ENCODE results near the gene RGL3. TPM values are rescaled to one million over a fixed set of nuclear protein-coding genes. Genes with fewer than 3 reads are reported as not detected.

RGL3 gene
- total RNA-seq, 2 experiments from 2014 or later, result 0.49 TPM; not detected in 1

DNA sequence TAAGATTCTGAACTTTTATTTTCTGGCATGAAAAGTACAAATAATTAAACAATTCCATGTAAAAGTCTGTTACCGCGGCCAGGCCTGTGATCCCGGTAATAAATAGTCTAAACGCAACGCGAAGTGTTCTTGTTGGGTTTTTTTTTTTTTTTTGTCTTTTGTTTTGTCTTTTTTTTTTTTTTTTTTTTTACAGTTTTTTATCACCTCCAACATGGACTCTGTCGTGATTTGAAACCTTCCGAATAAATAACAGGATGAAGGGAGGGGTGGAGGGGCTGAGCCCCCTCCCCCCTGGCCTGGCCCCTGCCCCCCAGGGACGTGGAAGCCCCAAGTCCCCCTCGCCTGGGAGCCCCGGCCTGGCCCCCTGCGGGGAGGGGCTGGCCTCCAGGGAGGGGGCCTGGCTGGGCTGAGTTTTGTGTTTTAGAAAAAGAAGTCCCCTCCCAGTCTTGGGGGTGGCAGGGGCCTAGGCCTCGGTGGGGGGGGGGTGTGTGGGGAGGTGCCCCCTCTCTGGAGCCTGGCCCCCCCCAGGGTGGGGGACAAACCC, 32.3 kb upstream of the RGL3 start:
- Histone ChIP-seq H4K20me1 (ENCODE audit: insufficient read depth, low read length) (no peaks in the 10 kb centered on the region), H3K4me2 (ENCODE audit: low read length) (peak overlapping the region; percentile 28; the same call in 1 of the 2 replicates), H3K36me3 (ENCODE audit: insufficient read depth, low read length) (peaks cover 43% of the 10 kb centered on the region), H3K9me2 (ENCODE audit: insufficient read depth, low read length) (no peaks in the 10 kb centered on the region), H3K4me1 (ENCODE audit: insufficient read depth, low read length, poor library complexity, severe bottlenecking) (peaks cover 12% of the 10 kb centered on the region), H3K4me3 (ENCODE audit: low read depth, low read length, poor library complexity, severe bottlenecking) (no peak overlapping the region), H3K79me2 (ENCODE audit: insufficient read depth, low read depth, low read length) (no peaks in the 10 kb centered on the region), H3K9me3 (ENCODE audit: low read length) (no peaks in the 10 kb centered on the region), H2AFZ (ENCODE audit: low read length) (no peak overlapping the region), H3K27ac (ENCODE audit: low read depth, low read length, poor library complexity, severe bottlenecking) (no peak overlapping the region)
- intact Hi-C loops (cut with micrococcal nuclease; ENCODE audit: unreplicated experiment), result no loop called here
- DNase-seq (ENCODE audit: low spot score), result no peak
- ChIA-PET CTCF (ENCODE audit: unreplicated experiment) (interaction anchor here (1.7 kb wide), 1 partner anchor 31 kb away, joined by 6 read pairs; no protein-coding TSS in a partner anchor), POLR2A (interaction anchor here (1.0 kb wide), 1 partner anchor 70 kb away, joined by 6 read pairs; no protein-coding TSS in a partner anchor)
- TF ChIP-seq EZH2phosphoT487 (IDR thresholded peaks at IDR 0.05; ENCODE audit: borderline replicate concordance, low read depth, low read length) (no peak), CTCF (conservative IDR thresholded peaks at IDR 0.05; ENCODE audit: low read length) (no peak)
- no TSS peak for BruUV-seq (replicated peaks)

DNA sequence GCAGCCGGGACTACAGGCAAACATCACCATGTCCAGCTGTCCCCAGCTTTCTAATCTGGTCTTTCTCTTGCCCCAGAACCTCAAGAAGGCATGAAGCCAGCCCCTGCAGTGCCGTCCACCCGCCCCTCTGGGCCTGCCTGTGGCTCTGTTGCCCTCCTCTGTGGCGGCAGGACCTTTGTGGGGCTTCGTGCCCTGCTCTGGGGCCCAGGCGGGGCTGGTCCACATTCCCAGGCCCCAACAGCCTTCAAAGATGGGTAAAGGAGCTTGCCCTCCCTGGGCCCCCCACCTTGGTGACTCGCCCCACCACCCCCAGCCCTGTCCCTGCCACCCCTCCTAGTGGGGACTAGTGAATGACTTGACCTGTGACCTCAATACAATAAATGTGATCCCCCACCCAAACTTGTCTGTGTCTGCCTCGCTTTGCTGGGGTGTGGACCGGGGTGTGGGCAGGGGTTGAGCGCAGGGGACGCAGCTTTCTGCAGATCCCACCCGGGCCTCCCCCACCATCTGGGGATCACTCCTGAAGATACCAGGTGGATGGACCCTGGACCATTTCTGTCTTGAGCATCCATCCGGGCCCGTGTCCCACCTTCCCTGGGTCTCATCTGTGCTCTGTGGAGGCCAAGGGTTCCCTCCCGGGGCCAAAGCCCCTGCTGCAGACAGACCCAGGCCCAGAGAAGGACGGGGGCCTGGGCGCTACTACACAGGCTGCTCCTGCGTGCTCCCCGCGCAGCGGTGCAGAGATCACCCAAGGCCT, 31.6 kb upstream of the RGL3 start:
- Histone ChIP-seq H3K9me2 (ENCODE audit: insufficient read depth, low read length) (no peaks in the 10 kb centered on the region), H3K4me2 (ENCODE audit: low read length) (no peak overlapping the region), H3K4me3 (ENCODE audit: low read depth, low read length, poor library complexity, severe bottlenecking) (no peak overlapping the region), H3K36me3 (ENCODE audit: insufficient read depth, low read length) (peaks cover 50% of the 10 kb centered on the region), H3K79me2 (ENCODE audit: insufficient read depth, low read depth, low read length) (no peaks in the 10 kb centered on the region), H2AFZ (ENCODE audit: low read length) (no peak overlapping the region), H3K27ac (ENCODE audit: low read depth, low read length, poor library complexity, severe bottlenecking) (no peak overlapping the region), H3K9me3 (ENCODE audit: low read length) (no peaks in the 10 kb centered on the region), H3K4me1 (ENCODE audit: insufficient read depth, low read length, poor library complexity, severe bottlenecking) (peaks cover 12% of the 10 kb centered on the region), H4K20me1 (ENCODE audit: insufficient read depth, low read length) (no peaks in the 10 kb centered on the region)
- intact Hi-C loops (cut with micrococcal nuclease; ENCODE audit: unreplicated experiment), result no loop called here
- DNase-seq (ENCODE audit: low spot score), result no peak
- CTCF ChIA-PET (ENCODE audit: unreplicated experiment), result no interaction called here
- no peak for TF ChIP-seq CTCF (conservative IDR thresholded peaks at IDR 0.05; ENCODE audit: low read length)
- TF ChIP-seq EZH2phosphoT487 (IDR thresholded peaks at IDR 0.05; ENCODE audit: borderline replicate concordance, low read depth, low read length), result no peak
- POLR2A ChIA-PET, result no interaction called here
- BruUV-seq (replicated peaks), result TSS peak; percentile 84

All from OCI-LY7 (cell line).